HG02571 (cell line): ENCODE results near the gene FAM222A.
"Not testable (repeated sequence)": the region's sequence is repeated elsewhere in the genome, so short reads cannot be mapped to it uniquely, and the experiment has no call there.

Source experiments
- ATAC-seq: cut with Tn5 transposase; IDR thresholded peaks from one replicate; pipeline ENCODE4 v1.9.1; 2021; ENCODE audit warnings: mild to moderate bottlenecking, moderate library complexity; ENCODE audit not compliant: unreplicated experiment

Gene FAM222A

DNA sequence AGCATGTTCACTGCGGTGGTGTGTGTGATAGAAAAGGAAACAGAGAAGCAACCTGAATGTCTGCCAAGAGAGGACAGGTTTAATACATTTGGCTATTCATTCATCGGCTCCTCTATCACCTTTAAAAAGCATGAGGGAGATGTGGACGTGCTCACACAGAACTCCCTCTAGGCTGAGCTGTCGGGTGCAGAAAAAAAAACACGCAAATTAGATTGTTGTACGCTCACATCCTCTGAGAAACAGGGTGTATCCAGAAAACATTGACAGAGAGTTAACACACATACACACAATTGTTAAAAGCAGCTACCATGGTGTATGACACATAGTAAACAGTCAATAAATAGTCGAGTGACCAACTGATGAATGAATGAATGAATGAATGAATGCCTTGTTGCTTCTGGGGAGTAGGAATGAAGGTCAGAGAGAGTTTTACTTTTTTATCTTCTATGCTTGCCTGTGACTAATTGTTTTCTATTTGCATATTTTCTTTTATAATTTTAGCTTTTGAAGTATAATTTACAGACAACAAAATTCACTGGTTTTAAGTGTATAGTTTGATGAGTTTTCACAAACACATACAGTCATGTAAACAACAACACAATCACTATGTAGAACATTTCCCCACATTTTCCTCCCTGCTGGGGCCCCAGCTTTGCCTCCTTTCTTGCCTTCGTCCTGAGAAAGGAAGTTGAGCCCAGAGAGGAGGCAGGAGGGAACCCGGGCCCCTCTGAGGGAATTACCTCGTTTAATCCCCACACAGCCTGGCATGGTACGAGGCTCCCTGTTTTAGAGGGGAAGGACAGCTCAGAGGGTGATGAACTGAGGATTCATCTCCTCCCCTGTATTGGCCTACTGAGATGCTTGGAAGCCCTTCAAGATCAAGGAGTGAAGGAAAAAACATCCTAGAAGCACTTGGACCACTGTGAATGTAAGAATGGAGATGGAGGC lies 19.7 kb upstream of the FAM222A start:
- no peak for ATAC-seq

DNA sequence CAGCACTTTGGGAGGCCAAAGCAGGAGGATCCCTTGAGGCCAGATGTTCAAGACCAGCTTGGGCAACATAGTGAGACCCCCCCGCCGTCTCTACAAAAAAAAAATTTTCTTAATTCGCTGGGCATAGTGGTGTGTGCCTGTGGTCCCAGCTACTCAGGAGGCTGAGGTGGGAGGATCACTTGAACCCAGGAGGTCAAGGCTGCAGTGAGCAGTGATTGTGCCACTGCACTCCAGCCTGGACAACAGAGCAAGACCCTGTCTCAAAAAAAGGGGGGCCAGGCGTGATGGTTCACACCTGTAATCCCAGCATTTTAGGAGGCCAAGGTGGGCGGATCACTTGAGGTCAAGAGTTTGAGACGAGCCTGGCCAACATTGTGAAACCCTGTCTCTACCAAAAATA lies 19.0 kb upstream of the FAM222A start:
- ATAC-seq: not testable (repeated sequence)

DNA sequence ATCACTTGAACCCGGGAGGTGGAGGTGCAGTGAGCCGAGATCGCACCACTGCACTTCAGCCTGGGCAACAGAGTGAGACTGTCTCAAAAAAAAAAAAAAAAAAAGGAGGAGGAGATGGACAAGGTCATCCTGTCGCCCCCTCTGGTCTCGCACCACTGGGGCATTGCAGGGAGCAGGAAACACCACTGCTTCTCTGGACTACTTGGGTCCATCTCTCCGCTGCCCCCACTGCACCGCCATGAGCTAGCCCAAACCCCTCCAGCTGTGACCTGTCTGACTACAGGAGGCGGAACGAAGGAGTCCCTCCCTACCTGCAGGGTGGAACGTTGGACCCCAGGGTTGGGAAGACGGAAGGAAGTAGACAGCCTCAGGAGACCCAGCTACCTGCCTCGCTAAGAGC lies 18.2 kb upstream of the FAM222A start:
- ATAC-seq: no peak

DNA sequence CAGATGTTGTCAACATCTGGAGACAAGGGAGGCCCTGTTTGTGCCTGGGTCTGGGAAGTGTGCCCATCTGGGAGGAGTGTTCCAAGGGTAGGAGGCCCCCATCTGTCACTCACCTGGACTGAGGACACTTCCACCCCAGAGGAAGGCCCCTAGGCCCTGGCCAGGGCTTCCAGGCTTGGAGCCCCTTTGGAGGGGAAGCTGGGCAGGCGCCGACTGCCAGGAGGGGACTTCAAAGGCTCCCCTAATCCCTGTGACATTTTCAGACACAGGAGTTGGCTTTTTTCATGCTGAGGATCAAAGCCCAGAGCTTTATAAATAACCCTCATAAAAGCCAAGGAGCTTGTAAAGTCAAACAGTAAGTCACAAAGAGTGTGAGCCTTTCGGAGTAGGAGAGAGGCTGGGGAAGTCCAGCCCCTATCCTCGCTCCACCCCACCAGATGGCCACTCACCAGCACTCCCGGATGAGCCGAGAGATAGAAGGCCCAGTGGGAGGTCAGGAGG lies 17.6 kb upstream of the FAM222A start:
- no peak for ATAC-seq

DNA sequence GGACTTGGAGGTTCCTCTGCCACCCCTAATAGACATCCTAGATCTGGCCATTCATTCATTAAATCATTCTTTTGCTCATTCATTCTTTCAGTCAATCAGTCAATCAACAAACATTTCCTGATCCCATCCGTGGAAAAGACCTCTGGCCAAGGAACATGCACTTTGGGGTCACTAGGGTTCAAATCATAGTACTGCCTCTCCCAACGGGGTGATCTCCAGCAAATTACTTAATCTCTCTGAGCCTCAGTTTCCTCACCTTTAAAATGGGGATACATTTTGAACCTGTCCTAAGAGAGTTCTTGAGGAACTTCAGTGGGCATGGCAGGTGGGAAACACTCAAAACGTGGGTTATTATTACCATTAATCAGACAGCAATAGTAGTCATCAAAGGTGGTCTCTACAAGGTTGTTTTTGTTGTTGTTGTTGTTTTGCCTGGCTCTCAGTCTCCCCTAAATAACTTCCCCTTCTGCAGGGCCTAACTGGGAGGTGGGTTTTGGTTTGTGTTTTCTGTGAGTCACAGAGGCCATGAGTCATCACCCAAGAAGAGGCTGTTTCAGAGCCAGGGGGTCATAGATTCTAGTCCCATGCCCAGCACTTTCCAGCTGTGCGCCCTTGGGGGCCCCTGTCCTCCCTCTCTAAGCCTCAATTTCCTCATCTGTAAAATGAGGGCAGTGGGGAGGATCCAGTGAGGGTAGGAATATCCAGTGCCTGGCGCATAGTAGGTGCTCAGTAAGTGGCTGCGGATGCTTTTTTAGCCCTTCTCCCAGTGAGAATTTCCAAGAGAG lies 16.9 kb upstream of the FAM222A start:
- no peak for ATAC-seq

DNA sequence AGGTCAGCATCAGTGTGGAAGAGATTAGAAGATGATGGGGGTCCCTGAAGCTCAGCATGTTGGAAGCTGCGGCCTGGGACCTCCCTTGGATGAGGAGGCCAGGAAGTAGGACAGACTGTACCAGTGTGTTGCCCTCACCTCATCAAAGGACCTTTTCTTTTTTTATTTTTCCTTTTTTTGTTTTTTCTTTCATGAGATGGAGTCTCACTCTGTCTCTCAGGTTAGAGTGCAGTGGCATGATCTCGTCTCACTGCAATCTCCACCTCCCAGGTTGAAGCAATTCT lies 16.4 kb upstream of the FAM222A start:
- no peak for ATAC-seq

DNA sequence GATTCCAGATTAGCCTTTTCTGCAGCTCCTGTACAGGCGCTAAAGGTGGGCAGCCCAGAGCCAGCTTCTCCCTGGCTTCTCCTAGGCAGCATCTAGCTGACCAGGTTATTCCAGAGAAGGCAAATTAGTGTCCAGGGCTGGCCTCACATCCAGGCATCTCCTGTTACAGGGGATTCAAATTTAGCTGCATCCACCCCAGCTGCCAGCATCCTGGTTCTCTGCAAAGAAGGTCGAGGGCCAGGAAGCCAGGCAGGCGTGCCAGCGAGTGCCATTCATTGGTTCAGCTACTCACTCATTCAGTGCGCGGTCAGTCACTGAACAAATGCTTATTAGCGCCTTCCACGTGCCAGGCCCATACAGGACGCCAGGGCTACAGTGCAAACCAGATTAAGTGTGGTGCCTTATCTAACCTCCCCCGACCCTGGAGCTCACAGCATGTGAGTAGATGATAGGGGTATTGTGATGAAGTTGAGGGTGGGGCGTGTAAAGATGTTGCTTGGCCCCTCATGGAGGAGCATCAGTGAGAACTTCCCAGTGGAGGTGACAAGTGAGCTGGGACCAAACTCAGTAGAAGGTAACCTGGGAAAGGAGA lies 15.7 kb upstream of the FAM222A start:
- ATAC-seq: no peak

DNA sequence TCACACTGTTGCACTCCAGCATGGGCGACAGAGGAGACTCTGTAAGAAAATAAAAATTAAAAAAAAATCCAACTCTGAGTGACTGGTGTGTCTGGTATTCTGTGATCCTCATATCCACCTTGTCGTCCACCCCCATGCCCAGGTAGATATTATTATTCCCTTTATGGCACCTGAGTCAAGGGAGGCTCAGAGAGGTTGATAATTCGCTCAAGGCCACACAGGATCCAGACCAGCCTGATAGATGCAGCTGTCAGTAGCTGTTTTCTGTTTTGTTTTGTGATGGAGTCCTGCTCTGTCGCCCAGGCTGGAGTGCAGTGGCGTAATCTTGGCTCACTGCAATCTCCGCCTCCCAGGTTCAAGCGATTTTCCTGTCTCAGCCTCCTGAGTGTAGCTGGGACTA lies 14.8 kb upstream of the FAM222A start:
- no peak for ATAC-seq

DNA sequence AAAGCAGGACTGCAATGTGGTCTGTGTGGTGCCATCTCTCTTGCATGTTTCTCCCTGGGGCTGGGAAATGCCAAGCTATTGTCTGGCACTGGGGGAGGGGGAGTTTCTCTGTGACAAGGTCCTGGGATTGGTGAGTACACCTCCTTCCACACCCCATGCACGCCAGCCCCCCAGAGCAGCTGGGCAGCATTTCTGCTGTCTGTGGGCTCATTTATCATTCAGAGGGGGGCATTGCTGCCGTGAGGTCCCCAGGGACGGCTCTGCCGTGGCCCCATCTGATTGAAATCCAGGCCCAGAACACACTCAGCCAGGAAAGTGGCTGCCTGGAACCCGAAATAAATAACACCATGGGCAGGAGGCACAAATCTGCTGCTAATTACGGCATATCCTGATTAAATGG lies 12.6 kb upstream of the FAM222A start:
- ATAC-seq: no peak

DNA sequence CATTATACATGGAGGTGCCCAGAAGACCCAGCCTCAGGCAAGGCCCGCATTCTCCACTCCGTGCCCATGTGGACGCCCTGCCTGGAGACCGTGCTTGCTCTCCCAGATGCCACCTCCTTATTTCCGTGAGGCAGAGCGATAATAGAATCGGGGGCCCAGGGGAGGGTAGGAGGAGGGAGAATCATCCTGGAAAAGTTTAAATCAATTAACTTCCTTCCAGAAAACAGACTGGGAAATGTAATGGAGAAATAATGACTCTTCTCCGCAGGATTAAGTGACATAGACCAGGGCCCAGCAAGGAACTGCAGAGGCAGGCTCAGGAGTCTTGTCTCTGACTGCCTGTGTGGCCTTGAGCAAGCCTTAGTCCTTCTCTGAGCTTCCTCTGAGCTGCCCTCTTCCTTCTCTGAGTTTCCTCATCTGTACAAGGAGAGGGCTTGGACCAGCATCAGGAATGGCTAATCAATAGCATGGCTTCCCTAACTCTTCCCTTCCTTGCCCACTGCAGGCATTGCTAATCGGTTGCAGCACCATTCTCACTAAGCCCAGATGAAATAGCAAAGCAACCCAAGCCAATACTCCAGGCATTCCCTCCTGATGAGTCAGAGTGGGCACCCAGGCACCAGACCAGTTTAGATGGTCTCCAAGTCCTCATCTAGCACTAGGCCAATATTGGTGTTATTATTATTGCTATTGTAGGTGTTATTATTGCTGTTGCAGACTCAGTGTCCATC lies 11.3 kb upstream of the FAM222A start:
- no peak for ATAC-seq

DNA sequence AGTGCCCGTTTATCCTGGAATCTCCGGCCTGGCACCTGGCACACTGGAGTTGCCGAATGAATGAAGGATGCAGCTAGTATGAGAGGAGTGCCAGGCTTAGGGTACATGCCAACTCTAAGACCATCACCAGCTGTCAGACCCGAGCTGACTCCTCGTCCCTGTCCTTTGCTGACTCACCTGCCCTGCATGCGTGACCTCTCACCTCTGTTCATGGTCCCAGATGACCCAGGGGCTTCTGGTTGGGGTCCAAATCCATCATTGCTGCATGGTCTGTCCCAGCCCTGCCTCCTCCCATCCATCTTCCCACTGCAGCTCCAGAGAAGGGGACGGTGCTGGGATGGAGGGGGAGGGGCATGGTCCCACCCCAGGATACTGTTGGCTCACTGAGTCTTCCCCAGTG lies 9.9 kb upstream of the FAM222A start:
- no peak for ATAC-seq

DNA sequence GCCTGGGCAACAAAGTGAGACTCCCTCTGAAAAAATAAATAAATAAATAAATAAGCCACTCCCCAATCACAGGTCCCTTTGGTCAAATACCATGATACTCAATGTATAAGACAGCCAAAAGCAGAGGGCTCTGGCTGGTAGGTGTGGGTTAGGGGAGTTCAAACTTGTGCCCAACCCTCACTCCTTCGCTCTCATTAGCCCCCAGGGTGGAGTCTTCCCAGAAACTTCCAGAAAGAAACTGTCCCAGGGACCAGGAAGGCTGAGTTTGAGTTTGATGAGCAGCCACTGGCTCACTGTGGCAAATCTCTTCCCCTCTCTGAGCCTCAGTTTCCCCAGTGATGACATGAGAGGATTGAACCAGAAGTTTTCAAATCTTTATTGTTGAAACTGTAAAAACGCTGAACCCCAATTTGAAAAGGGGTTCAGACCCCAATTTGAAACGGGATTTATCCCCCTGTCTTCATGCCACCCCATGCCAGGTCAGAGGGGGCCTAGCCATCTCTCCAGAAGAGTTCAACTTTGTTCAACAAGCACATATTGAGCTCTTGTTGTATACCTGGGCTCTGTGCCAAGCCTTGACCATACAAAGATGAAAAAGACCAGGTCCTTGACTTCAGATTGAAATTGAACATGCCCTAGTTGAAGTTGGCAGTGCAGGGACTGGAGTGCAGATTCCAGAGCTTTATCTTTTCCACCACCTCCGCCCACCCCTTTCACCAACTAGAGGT lies 9.1 kb upstream of the FAM222A start:
- ATAC-seq: no peak

DNA sequence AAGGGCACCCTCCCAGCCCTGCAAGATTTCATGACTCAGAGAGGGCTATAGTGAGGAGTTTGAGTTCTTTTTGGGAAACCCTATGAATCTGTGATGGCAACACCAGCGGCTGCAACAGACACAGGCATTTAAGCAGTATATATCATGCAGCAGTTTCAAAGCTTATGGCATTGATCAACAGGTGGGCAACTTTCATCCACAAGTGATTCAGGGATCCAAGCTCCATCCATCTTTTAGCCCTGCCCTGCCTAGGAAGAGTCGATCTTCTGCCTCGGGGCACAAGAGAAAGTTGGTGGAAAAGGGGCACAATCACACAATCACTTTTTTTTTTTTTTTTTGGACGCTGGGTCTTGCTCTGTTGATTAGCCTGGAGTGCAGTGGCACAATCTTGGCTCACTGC lies 8.3 kb upstream of the FAM222A start:
- no peak for ATAC-seq

DNA sequence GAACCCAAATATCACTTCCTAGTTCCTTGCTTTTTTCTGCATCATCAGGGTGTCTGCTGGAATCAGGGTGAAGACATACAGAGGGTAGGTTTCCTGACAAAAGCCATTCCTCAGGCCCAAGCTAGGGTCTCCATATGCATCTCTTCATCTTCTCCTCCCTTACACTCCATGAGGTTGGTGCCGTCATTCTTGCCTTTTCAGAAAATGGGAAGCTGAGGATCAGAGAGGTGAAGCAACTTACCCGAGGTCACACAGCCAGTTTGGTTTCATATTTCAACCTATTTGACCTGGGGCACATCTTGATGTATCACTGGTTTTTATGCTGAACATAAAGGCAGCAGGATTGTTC lies 7.3 kb upstream of the FAM222A start:
- no peak for ATAC-seq

DNA sequence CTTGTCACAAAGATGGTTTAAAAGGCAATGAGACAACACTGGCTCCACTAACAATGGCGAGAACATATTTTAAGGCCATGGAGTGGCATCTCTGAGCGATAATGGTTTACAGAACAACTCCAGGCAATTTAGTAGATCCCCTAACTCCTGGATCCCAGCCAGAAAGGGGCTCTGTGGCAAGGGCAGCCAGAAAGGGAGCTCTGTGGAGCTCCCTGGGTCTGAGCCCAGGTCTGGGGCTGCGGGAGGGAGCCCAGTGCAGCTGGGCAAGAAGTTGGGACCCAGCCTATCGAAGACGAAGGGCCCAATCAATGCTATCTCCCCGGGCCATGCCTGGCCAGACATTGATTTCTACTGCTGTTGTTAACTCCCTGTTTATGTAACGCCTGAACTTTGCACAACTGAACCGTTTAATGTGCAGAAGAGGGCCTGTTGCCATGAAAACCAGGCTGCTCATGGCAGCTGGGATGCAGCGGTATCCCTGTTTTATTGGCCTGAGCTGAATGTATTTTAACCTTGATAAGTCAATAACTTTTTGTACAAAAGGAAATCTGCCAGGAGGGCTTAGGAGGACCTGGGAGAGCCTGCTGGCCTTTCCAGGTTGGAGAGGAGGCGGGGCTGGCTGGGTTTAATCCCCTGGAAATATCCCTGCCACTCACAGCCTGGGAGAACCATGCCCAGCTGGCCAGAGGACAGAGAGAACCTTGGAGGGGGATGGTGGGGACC lies 6.7 kb upstream of the FAM222A start:
- no peak for ATAC-seq

DNA sequence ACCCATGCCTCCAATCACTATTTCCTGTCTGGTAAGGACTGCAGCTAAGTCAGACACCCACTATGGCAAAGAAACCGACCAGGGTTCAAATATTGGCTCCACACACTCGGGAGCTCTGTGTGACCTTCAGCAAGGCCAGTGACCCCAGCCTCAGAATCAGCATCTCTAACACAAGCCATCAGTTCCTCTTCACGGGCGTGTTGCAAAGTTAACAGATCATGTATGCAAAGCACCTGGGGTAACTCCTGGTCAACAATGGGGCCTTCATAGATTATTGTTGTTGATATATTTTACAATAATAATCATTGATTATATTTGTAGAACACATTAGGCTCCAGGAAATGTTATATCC lies 6.2 kb upstream of the FAM222A start:
- ATAC-seq: no peak

DNA sequence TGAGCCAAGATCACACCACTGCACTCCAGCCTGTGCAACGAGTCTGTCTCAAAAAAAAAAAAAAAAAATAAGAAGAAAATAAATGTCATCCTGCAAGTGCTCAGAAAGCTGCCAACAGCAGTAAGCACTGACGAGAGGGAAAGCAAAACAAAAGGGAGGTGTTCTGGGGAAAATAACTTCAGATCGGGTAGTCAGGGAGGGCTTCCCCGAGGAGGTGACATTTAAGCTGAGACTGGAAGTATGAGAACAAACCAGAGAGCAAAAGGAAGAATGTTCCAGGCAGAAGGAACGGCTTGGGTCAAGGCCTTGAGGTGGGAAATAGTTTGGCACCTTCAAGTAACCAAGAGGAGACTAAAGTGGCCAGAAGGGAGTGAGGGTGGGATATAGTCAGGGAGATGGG lies 4.7 kb upstream of the FAM222A start:
- ATAC-seq: no peak

DNA sequence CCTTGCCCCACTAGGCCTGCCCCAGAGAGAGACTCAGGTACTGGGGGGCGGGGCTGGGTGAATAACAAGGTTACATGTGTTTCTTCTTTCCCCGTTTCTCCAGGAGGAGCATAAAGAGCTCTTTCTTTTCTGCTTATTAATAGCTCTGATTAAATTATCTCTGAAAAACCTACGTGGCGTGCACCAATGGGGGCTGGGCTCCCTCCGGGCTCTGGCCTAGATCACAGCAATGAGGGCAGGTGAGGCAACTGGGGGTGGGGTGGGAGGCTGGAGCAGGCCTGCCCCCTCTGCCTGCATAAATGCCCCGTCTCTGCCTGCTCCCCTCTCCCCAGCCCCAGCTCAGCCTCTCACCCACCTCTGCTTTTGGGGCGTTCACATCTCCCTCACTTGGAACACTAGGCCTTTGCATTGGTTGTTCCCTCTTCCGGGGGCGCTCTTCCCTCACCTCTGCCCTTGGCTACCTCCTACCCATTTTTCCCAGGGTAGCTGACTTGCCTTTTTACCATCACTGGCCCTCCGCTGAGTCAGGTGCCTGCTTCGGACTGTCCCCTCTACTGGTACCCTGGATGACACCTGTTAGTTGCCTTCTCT lies 4.1 kb upstream of the FAM222A start:
- no peak for ATAC-seq

DNA sequence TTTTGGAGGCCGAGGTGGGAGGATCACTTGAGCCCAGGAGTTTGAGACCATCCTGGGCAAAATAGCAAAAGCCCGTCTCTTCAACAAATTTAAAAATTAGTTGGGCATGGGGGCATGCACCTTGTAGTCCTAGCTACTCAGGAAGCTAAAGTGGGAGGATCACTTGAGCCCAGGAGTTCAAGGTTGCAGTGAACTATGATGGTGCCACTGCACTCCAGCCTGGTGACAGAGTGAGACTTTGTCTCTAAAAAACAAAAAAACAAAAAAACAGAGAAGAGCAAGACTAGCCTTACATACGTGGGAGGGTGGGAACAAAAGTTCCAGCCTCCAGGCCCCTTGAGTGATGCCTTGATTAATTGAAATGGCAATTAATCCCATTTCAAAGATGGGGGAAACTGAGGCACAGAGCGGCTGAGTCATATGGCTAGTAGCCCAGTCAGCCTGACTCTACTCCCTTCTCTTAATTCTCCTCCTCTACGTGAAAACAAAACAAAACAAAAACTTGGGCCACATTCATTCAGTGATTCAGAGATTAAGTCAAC lies 3.3 kb upstream of the FAM222A start:
- ATAC-seq: no peak
